ENCODE data around the gene KCNAB2.

KCNAB2 gene

GRCh38 chr1:6033986-6034749 is 11.5 kb upstream of the KCNAB2 start:
- DNase-seq = peak; percentile 4

- DNase-seq = no peak
These were observed 11.0 kb upstream of the KCNAB2 start for GRCh38 chr1:6034750-6035096.

GRCh38 chr1:6035303-6035702 is 10.4 kb upstream of the KCNAB2 start:
- DNase-seq = no peak

GRCh38 chr1:6035719-6036118 is 10.0 kb upstream of the KCNAB2 start:
- no peak for DNase-seq

- no peak for DNase-seq
These were observed 8.3 kb upstream of the KCNAB2 start for GRCh38 chr1:6037338-6037762.

- DNase-seq = no peak
These were observed 7.1 kb upstream of the KCNAB2 start for GRCh38 chr1:6038603-6039002.

GRCh38 chr1:6039031-6039430 is 6.7 kb upstream of the KCNAB2 start:
- no peak for DNase-seq

- DNase-seq = no peak
These were observed 5.2 kb upstream of the KCNAB2 start for GRCh38 chr1:6040444-6040843.

GRCh38 chr1:6040861-6041415 is 4.8 kb upstream of the KCNAB2 start:
- no peak for DNase-seq

GRCh38 chr1:6041432-6042062 is 4.1 kb upstream of the KCNAB2 start:
- DNase-seq = no peak

GRCh38 chr1:6043561-6043960 is 2.1 kb upstream of the KCNAB2 start:
- no peak for DNase-seq

- DNase-seq = no peak
These were observed 1.1 kb upstream of the KCNAB2 start for GRCh38 chr1:6044481-6045109.

GRCh38 chr1:6045110-6045502 is 582 bp upstream of the KCNAB2 start:
- no peak for DNase-seq

- no peak for DNase-seq
These were observed 591 bp downstream of the KCNAB2 start for GRCh38 chr1:6046279-6046678.

- no peak for DNase-seq
These were observed 2.6 kb downstream of the KCNAB2 start for GRCh38 chr1:6048179-6048867.

GRCh38 chr1:6049419-6049818 is 3.7 kb downstream of the KCNAB2 start:
- no peak for DNase-seq

GRCh38 chr1:6051423-6051822 is 5.7 kb downstream of the KCNAB2 start:
- no peak for DNase-seq

- DNase-seq = peak; percentile 12
These were observed 7.0 kb downstream of the KCNAB2 start for GRCh38 chr1:6052543-6053205.

GRCh38 chr1:6053206-6053546 is 7.5 kb downstream of the KCNAB2 start:
- DNase-seq = no peak

GRCh38 chr1:6054596-6054995 is 8.9 kb downstream of the KCNAB2 start:
- no peak for DNase-seq

- DNase-seq = no peak
These were observed 10.9 kb downstream of the KCNAB2 start for GRCh38 chr1:6056572-6056948.

GRCh38 chr1:6057170-6057845 is 11.6 kb downstream of the KCNAB2 start:
- DNase-seq = no peak
